ENCODE results near the gene MACROD2.

MACROD2 gene

GRCh38 chr20:15612769-15613168 lies 1617.5 kb downstream of the MACROD2 start:
- no peak for DNase-seq
- intact Hi-C loops (cut with DNase I) = no loop called here

- DNase-seq = no peak
- intact Hi-C loops (cut with DNase I) = no loop called here
These were observed 1618.2 kb downstream of the MACROD2 start for GRCh38 chr20:15613530-15613929.

- intact Hi-C loops (cut with DNase I) = no loop called here
- DNase-seq = no peak
These were observed 1621.3 kb downstream of the MACROD2 start for GRCh38 chr20:15616626-15617025.

GRCh38 chr20:15618110-15618509 lies 1622.8 kb downstream of the MACROD2 start:
- DNase-seq = no peak
- intact Hi-C loops (cut with DNase I) = no loop called here

GRCh38 chr20:15618912-15619311 lies 1623.6 kb downstream of the MACROD2 start:
- intact Hi-C loops (cut with DNase I) = no loop called here
- DNase-seq = no peak

- no peak for DNase-seq
- intact Hi-C loops (cut with DNase I) = no loop called here
These were observed 1624.0 kb downstream of the MACROD2 start for GRCh38 chr20:15619341-15619740.

- intact Hi-C loops (cut with DNase I) = no loop called here
- DNase-seq = no peak
These were observed 1624.5 kb downstream of the MACROD2 start for GRCh38 chr20:15619816-15620215.

GRCh38 chr20:15622368-15622767 lies 1627.1 kb downstream of the MACROD2 start:
- intact Hi-C loops (cut with DNase I) = no loop called here
- DNase-seq = no peak

GRCh38 chr20:15623215-15623614 lies 1627.9 kb downstream of the MACROD2 start:
- intact Hi-C loops (cut with DNase I) = no loop called here
- DNase-seq = no peak

- no peak for DNase-seq
- intact Hi-C loops (cut with DNase I) = no loop called here
These were observed 1630.7 kb downstream of the MACROD2 start for GRCh38 chr20:15625981-15626380.

GRCh38 chr20:15627089-15627488 lies 1631.8 kb downstream of the MACROD2 start:
- intact Hi-C loops (cut with DNase I) = no loop called here
- no peak for DNase-seq

- no peak for DNase-seq
- intact Hi-C loops (cut with DNase I) = no loop called here
These were observed 1632.2 kb downstream of the MACROD2 start for GRCh38 chr20:15627501-15627903.

GRCh38 chr20:15628851-15629353 lies 1633.6 kb downstream of the MACROD2 start:
- intact Hi-C loops (cut with DNase I) = no loop called here
- no peak for DNase-seq

GRCh38 chr20:15630360-15630759 lies 1635.0 kb downstream of the MACROD2 start:
- intact Hi-C loops (cut with DNase I) = no loop called here
- no peak for DNase-seq

GRCh38 chr20:15632680-15633079 lies 1637.4 kb downstream of the MACROD2 start:
- intact Hi-C loops (cut with DNase I) = no loop called here

GRCh38 chr20:15634102-15634501 lies 1638.8 kb downstream of the MACROD2 start:
- intact Hi-C loops (cut with DNase I) = no loop called here

More at GRCh38 chr20:15632680-15633079, 1637.4 kb downstream of the MACROD2 start:
- no peak for DNase-seq

GRCh38 chr20:15637546-15637945 lies 1642.2 kb downstream of the MACROD2 start:
- intact Hi-C loops (cut with DNase I) = no loop called here
- DNase-seq = no peak

More at GRCh38 chr20:15634102-15634501, 1638.8 kb downstream of the MACROD2 start:
- no peak for DNase-seq

GRCh38 chr20:15637950-15638754 lies 1642.8 kb downstream of the MACROD2 start:
- intact Hi-C loops (cut with DNase I) = no loop called here
- no peak for DNase-seq

- intact Hi-C loops (cut with DNase I) = no loop called here
- no peak for DNase-seq
These were observed 1643.5 kb downstream of the MACROD2 start for GRCh38 chr20:15638816-15639215.

GRCh38 chr20:15639839-15640238 lies 1644.5 kb downstream of the MACROD2 start:
- DNase-seq = no peak

GRCh38 chr20:15642109-15642508 lies 1646.8 kb downstream of the MACROD2 start:
- no peak for DNase-seq
- intact Hi-C loops (cut with DNase I) = no loop called here

More at GRCh38 chr20:15639839-15640238, 1644.5 kb downstream of the MACROD2 start:
- intact Hi-C loops (cut with DNase I) = no loop called here

Measured in head of caudate nucleus (tissue), 42 donors.